ENCODE measurements around the gene AQP10.

AQP10 gene

GRCh38 chr1:154337253-154337894 is 16.5 kb downstream of the AQP10 start:
- TF ChIP-seq TEAD4 (IDR thresholded peaks at IDR 0.05) (no peak), ZBTB7A (IDR thresholded peaks at IDR 0.05; ENCODE audit: low read depth) (no peak), YY1 (IDR thresholded peaks at IDR 0.05; ENCODE audit: low read depth) (no peak), CREB1 (IDR thresholded peaks at IDR 0.05; ENCODE audit: low read depth) (no peak), TAF1 (IDR thresholded peaks at IDR 0.05; ENCODE audit: low read depth) (no peak), REST (IDR thresholded peaks at IDR 0.05; ENCODE audit: low read depth) (no peak), MAX (IDR thresholded peaks at IDR 0.05) (no peak), FOXM1 (IDR thresholded peaks at IDR 0.05; ENCODE audit: borderline replicate concordance, low read depth) (no peak), EP300 (IDR thresholded peaks at IDR 0.05; ENCODE audit: borderline replicate concordance) (no peak), USF1 (IDR thresholded peaks at IDR 0.05) (no peak), EGR1 (IDR thresholded peaks at IDR 0.05) (no peak), NFIC (IDR thresholded peaks at IDR 0.05) (no peak), CEBPB (IDR thresholded peaks at IDR 0.05) (no peak), RAD21 (IDR thresholded peaks at IDR 0.05; ENCODE audit: low read depth) (no peak), TCF12 (IDR thresholded peaks at IDR 0.05; ENCODE audit: low read depth) (no peak)

GRCh38 chr1:154338875-154339274 is 18.0 kb downstream of the AQP10 start:
- TF ChIP-seq EGR1 (IDR thresholded peaks at IDR 0.05) (no peak), ZBTB7A (IDR thresholded peaks at IDR 0.05; ENCODE audit: low read depth) (no peak), TCF12 (IDR thresholded peaks at IDR 0.05; ENCODE audit: low read depth) (no peak), CEBPB (IDR thresholded peaks at IDR 0.05) (no peak), TEAD4 (IDR thresholded peaks at IDR 0.05) (no peak), RAD21 (IDR thresholded peaks at IDR 0.05; ENCODE audit: low read depth) (no peak), YY1 (IDR thresholded peaks at IDR 0.05; ENCODE audit: low read depth) (no peak), REST (IDR thresholded peaks at IDR 0.05; ENCODE audit: low read depth) (no peak), NFIC (IDR thresholded peaks at IDR 0.05) (no peak), MAX (IDR thresholded peaks at IDR 0.05) (no peak), FOXM1 (IDR thresholded peaks at IDR 0.05; ENCODE audit: borderline replicate concordance, low read depth) (no peak), CREB1 (IDR thresholded peaks at IDR 0.05; ENCODE audit: low read depth) (no peak), USF1 (IDR thresholded peaks at IDR 0.05) (no peak), TAF1 (IDR thresholded peaks at IDR 0.05; ENCODE audit: low read depth) (no peak), EP300 (IDR thresholded peaks at IDR 0.05; ENCODE audit: borderline replicate concordance) (no peak)

GRCh38 chr1:154342132-154342531 is 21.2 kb downstream of the AQP10 start:
- TF ChIP-seq FOXM1 (IDR thresholded peaks at IDR 0.05; ENCODE audit: borderline replicate concordance, low read depth), result no peak

- TF ChIP-seq RAD21 (IDR thresholded peaks at IDR 0.05; ENCODE audit: low read depth) (no peak), CEBPB (IDR thresholded peaks at IDR 0.05) (no peak), MAX (IDR thresholded peaks at IDR 0.05) (no peak), YY1 (IDR thresholded peaks at IDR 0.05; ENCODE audit: low read depth) (no peak), TAF1 (IDR thresholded peaks at IDR 0.05; ENCODE audit: low read depth) (no peak), TEAD4 (IDR thresholded peaks at IDR 0.05) (no peak), CREB1 (IDR thresholded peaks at IDR 0.05; ENCODE audit: low read depth) (no peak), EGR1 (IDR thresholded peaks at IDR 0.05) (no peak), TCF12 (IDR thresholded peaks at IDR 0.05; ENCODE audit: low read depth) (no peak), NFIC (IDR thresholded peaks at IDR 0.05) (no peak), FOXM1 (IDR thresholded peaks at IDR 0.05; ENCODE audit: borderline replicate concordance, low read depth) (no peak), REST (IDR thresholded peaks at IDR 0.05; ENCODE audit: low read depth) (no peak), USF1 (IDR thresholded peaks at IDR 0.05) (no peak), EP300 (IDR thresholded peaks at IDR 0.05; ENCODE audit: borderline replicate concordance) (no peak), ZBTB7A (IDR thresholded peaks at IDR 0.05; ENCODE audit: low read depth) (no peak)
Measured at GRCh38 chr1:154342836-154343472, 22.1 kb downstream of the AQP10 start.

All from Ishikawa (cell line).